Loucy (cell line): ENCODE measurements around the gene SMYD1.
"Not testable (repeated sequence)": the region's sequence is repeated elsewhere in the genome, so short reads cannot be mapped to it uniquely, and the experiment has no call there.

Experiments
- CTCF ChIP-seq: fragments of 200-600 bp; sonication (generic); conservative IDR thresholded peaks from 2 replicates; pipeline ENCODE4 v1.5.1; 2014; ENCODE audit warnings: mild to moderate bottlenecking, antibody characterized with exemption, low read length
- EZH2phosphoT487 ChIP-seq: fragments of 200-600 bp; IDR thresholded peaks from 2 replicates; pipeline ENCODE4 v1.6.1; 2018; ENCODE audit warnings: antibody characterized with exemption, mild to moderate bottlenecking, moderate library complexity, borderline replicate concordance

DNA sequence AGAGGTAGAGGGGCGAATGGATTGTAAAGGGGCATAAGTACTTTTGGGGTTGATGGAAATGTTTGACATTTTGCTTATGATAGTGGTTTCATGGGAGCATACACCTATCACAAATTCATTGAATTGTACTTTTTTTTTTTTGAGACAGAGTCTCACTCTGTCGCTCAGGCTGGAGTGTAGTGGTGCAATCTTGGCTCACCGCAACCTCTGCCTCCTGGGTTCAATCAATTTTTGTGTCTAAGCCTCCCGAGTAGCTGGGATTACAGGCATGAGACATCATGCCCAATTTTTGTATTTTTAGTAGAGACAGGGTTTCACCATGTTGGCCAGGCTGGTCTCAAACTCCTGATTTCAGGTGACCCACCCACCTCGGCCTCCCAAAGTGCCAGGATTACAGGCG lies 22.1 kb upstream of the SMYD1 start:
- not testable (repeated sequence) for TF ChIP-seq CTCF, EZH2phosphoT487
